Small intestine (tissue), 7 donors: ENCODE measurements around the gene FNDC1. TPM values are rescaled to one million over a fixed set of nuclear protein-coding genes. Genes with fewer than 3 reads are reported as not detected.

Experiments
- DNase-seq, 2 donors: peaks; one replicate each; pipeline versions ENCODE4 v3.0.0 to v3.0.0-alpha.2; 2013
- FAIRE-seq: peaks from 2 replicates; lab custom pipeline; 2012; peaks lifted over from hg19 to GRCh38; lab: Jason Lieb, UNC
- H3K27ac ChIP-seq, 3 donors: one replicate each; pipeline ENCODE4 v1.5.1; 2013; ENCODE audit warnings: low read length in 2 of 3, mild to moderate bottlenecking in 2 of 3, control low read depth in 1 of 3, inconsistent platforms in 1 of 3, low read depth in 1 of 3, moderate library complexity in 1 of 3
- H3K27me3 ChIP-seq, 3 donors: one replicate each; pipeline ENCODE4 v1.6.1; 2013; ENCODE audit warnings: low read length in 3 of 3, inconsistent platforms in 1 of 3; ENCODE audit not compliant: control insufficient read depth in 3 of 3, insufficient read depth in 3 of 3
- H3K36me3 ChIP-seq, 3 donors: one replicate each; pipeline ENCODE4 v1.6.1; 2013; ENCODE audit warnings: low read length in 3 of 3, inconsistent platforms in 1 of 3, low read depth in 1 of 3, mild to moderate bottlenecking in 1 of 3, moderate library complexity in 1 of 3; ENCODE audit not compliant: control insufficient read depth in 3 of 3, insufficient read depth in 2 of 3
- H3K4me1 ChIP-seq, 3 donors: one replicate each; pipeline ENCODE4 v1.6.1; 2013; ENCODE audit warnings: low read length in 2 of 3, inconsistent platforms in 1 of 3, low read depth in 1 of 3, mild to moderate bottlenecking in 1 of 3, moderate library complexity in 1 of 3; ENCODE audit not compliant: control insufficient read depth in 3 of 3, insufficient read depth in 2 of 3
- H3K4me3 ChIP-seq, 3 donors: one replicate each; pipeline ENCODE4 v1.5.1; 2013; ENCODE audit warnings: low read length in 3 of 3, control low read depth in 1 of 3, inconsistent platforms in 1 of 3, low read depth in 1 of 3, mild to moderate bottlenecking in 1 of 3, moderate library complexity in 1 of 3
- H3K9me3 ChIP-seq, 2 donors: one replicate each; pipeline ENCODE4 v1.6.1; 2013; ENCODE audit warnings: low read depth in 1 of 2, low read length in 1 of 2; ENCODE audit not compliant: control insufficient read depth in 2 of 2, insufficient read depth in 1 of 2
- WGBS, 3 donors: extraction: QIAGEN DNeasy Blood & Tissue Kit; methylation state at CpG; one replicate each; pipeline ENCODE4 v1.1.7; 2013; 5-methylcytosine and 5-hydroxymethylcytosine counted together
- polyA plus RNA-seq, 4 donors: library from polyadenylated mRNA; stranded (reverse) in 3 of 4; unstranded in 1 of 4; fragments of 200-250 nt in 3 of 4; fragments of 120-200 nt in 1 of 4; gene quantifications; one replicate each; pipeline versions ENCODE4 v1.2.1 to v1.2.3, GENCODE V29; 2013
- donor health status: healthy with polysubstance abuse.
- donor health status: control.
- donor health status: control.
- donor health status: Bipolar disorder and iron deficiency.
- donor health status: healthy.

Gene FNDC1
- polyA plus RNA-seq, 4 donors = 0.27 to 30.6 (median 0.28) TPM; not detected in 1

- 36 to 60% (median 40%) methylated on average over 4 of the region's 4 CpGs for WGBS, 3 donors
- DNase-seq (no peak), FAIRE-seq (no peak)
- no peaks in the 10 kb centered on the region for H3K36me3 ChIP-seq
- no peaks in the 10 kb centered on the region for H3K27me3 ChIP-seq
- no peak overlapping the region for H3K4me3 ChIP-seq
- H3K9me3 ChIP-seq = no peaks in the 10 kb centered on the region
- no peak overlapping the region for H3K27ac ChIP-seq
- no peaks in the 10 kb centered on the region for H3K4me1 ChIP-seq
These were observed 142.4 kb downstream of the FNDC1 start for GRCh38 chr6:159311618-159312017.

- H3K4me3 ChIP-seq = no peak overlapping the region
- H3K9me3 ChIP-seq = no peaks in the 10 kb centered on the region
- no peak overlapping the region for H3K27ac ChIP-seq
- 32 to 56% (median 46%) methylated on average over 1 of the region's 1 CpG for WGBS, 3 donors
- no peaks in the 10 kb centered on the region for H3K4me1 ChIP-seq
- FAIRE-seq (no peak), DNase-seq (no peak)
- H3K36me3 ChIP-seq = no peaks in the 10 kb centered on the region
- H3K27me3 ChIP-seq = no peaks in the 10 kb centered on the region
These were observed 143.0 kb downstream of the FNDC1 start for GRCh38 chr6:159312206-159312605.

DNA sequence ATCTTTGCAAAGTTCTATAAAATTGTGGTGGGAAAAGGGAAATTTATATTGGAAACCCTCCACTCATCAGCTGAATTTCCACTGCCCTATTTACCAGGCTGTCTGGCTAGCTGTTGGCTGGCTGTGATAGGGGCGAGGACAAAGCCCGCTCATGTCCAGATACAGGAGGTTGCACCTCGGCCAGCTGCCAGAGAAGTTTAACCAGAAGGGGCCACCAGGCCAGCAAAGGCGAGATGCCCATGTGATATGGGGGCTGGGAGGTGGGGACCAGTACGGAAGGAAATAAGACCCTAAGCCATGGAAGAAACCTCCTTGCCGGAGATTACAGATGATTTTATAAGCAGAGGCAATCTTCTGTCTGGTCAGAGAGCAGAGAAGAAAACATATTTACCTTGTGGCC is 143.8 kb downstream of the FNDC1 start:
- 73 to 79% (median 75%) methylated on average over 6 of the region's 6 CpGs for WGBS, 3 donors
- no peak overlapping the region for H3K27ac ChIP-seq
- H3K4me3 ChIP-seq = no peak overlapping the region
- no peaks in the 10 kb centered on the region for H3K27me3 ChIP-seq
- FAIRE-seq (no peak), DNase-seq (no peak)
- no peaks in the 10 kb centered on the region for H3K36me3 ChIP-seq
- no peaks in the 10 kb centered on the region for H3K4me1 ChIP-seq
- H3K9me3 ChIP-seq = no peaks in the 10 kb centered on the region

DNA sequence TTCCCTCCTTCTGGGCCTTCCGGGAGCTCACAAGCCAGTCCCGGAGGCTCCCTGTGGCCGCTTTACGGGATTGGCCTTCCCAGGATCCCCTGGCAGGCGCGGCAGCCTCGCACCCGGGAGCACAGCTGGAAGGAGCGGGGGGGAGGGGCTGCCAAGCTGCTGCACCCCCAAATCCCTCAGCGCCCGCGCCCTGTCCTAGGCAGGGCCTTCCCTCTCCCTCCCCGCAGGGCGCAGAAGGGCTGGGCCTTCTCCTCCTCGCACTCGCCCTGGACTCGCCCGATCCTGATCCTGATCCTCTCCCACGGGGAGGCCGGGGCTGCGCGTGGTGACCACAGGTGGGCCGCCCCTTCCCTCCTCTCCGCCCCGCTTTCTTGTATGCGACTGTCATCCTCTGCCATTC is 146.4 kb downstream of the FNDC1 start:
- WGBS, 3 donors = 86 to 91% (median 89%) methylated on average over 20 to 26 of the region's 26 CpGs
- Histone ChIP-seq H3K36me3 (no peaks in the 10 kb centered on the region), H3K4me1 (no peaks in the 10 kb centered on the region), H3K27me3 (no peaks in the 10 kb centered on the region), H3K4me3 (no peak overlapping the region), H3K27ac (no peak overlapping the region), H3K9me3 (no peaks in the 10 kb centered on the region)
- no peak for DNase-seq
- no peak for FAIRE-seq

GRCh38 chr6:159317430-159317829 is 148.2 kb downstream of the FNDC1 start:
- 67 to 88% (median 76%) methylated on average over 7 of the region's 7 CpGs for WGBS, 3 donors
- no peak for FAIRE-seq
- Histone ChIP-seq H3K27me3 (no peaks in the 10 kb centered on the region), H3K36me3 (no peaks in the 10 kb centered on the region), H3K9me3 (no peaks in the 10 kb centered on the region), H3K27ac (no peak overlapping the region), H3K4me3 (no peak overlapping the region), H3K4me1 (no peaks in the 10 kb centered on the region)
- DNase-seq = no peak

DNA sequence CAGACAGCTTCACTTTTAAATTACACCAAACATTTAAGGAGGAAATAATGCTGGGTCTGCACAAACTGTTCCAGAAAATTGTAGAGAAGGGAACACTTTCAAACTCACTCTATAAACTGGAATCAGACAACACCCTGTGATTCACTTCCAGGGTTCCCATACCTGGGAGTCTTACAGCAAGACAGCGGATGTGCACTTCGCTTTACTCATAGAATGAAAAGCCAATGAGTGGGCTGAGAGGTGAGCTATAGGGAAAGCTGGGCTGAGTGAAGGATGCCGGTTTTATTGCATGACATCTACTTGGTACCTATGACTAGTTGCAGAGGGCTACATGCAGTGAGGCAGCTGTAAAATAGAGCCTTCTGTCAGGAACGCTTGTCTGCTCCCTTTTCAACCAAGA is 152.1 kb downstream of the FNDC1 start:
- FAIRE-seq (no peak), DNase-seq (no peak)
- Histone ChIP-seq H3K4me1 (no peaks in the 10 kb centered on the region), H3K36me3 (no peaks in the 10 kb centered on the region), H3K4me3 (no peak overlapping the region), H3K27me3 (no peaks in the 10 kb centered on the region), H3K27ac (no peak overlapping the region), H3K9me3 (no peaks in the 10 kb centered on the region)
- WGBS, 3 donors = 81 to 91% (median 90%) methylated on average over 4 of the region's 4 CpGs

Other genes starting within 250 kb of the FNDC1 start
- 10 to 100 TPM in 1 of 4 donors, 1 to 10 TPM in 3; 5.1 to 12.5 (median 6.1) TPM for gene RSPH3, start 169.2 kb upstream of the FNDC1 start, polyA plus RNA-seq
- 1 to 10 TPM in 3 of 4 donors, under 1 TPM in 1; 0.45 to 3.8 (median 1.9) TPM for gene TAGAP, start 124.4 kb upstream of the FNDC1 start, polyA plus RNA-seq